ENCODE results near the gene TOE1.

DNA sequence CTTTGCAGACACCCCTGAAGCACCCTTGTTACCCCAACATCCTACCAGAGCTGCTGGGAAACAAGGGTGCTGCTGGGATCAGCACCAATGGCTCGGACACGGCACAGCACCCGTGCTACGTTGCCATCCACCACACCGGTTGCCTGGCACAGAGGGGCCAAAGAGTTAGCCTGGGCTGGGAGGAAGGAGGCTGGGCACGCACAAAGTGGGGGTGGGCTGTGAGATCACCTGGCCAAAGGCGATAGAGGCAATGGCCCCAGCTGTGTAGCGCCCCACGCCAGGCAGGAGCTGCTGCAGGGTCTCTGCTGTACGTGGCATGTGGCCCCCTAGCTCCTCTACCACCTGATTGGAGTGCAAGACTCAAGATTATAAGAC, 7.6 kb upstream of the TOE1 start:
- TF ChIP-seq, protein P1, sequence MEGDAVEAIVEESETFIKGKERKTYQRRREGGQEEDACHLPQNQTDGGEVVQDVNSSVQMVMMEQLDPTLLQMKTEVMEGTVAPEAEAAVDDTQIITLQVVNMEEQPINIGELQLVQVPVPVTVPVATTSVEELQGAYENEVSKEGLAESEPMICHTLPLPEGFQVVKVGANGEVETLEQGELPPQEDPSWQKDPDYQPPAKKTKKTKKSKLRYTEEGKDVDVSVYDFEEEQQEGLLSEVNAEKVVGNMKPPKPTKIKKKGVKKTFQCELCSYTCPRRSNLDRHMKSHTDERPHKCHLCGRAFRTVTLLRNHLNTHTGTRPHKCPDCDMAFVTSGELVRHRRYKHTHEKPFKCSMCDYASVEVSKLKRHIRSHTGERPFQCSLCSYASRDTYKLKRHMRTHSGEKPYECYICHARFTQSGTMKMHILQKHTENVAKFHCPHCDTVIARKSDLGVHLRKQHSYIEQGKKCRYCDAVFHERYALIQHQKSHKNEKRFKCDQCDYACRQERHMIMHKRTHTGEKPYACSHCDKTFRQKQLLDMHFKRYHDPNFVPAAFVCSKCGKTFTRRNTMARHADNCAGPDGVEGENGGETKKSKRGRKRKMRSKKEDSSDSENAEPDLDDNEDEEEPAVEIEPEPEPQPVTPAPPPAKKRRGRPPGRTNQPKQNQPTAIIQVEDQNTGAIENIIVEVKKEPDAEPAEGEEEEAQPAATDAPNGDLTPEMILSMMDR (conservative IDR thresholded peaks at IDR 0.05), result no peak
- no peak for TF ChIP-seq ZFX (IDR thresholded peaks at IDR 0.05)

Measured in C4-2B (cell line).